ENCODE results near the gene PDE6A. TPM values are rescaled to one million over a fixed set of nuclear protein-coding genes. Genes with fewer than 3 reads are reported as not detected.

The PDE6A gene
- total RNA-seq, 2 donors from 2014 or later = not detected

DNA sequence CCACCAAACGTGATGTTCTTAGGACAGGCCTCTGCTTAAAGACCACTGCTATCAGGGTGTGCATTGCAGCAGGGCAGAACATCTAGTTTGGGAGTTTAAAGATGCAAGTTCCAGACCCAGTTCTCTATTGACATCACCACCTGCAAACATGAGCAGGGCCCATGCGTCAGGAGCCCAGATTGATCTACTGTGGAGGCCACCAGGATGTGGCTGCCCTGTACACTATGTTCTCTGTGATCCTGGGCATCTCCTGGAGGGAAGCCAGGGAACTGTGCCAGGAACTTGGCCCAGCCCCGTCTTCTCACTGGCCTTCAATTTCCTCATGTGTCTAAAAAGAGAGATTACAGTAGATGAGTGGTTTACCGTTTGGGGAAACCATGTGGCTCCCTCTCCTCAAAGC is 87.1 kb downstream of the PDE6A start:
- peak; percentile 88 for ATAC-seq
- Histone ChIP-seq H3K9me3 (no peaks in the 10 kb centered on the region), H3K4me3 (no peak overlapping the region), H3K4me1 (peaks cover 9% of the 10 kb centered on the region), H3K27me3 (no peaks in the 10 kb centered on the region), H3K36me3 (replicated peaks in 1 of 2; ENCODE audit: insufficient read depth in 1 of 2, low read depth in 2 of 2) (no peaks in the 10 kb centered on the region), H3K27ac (peak overlapping the region; percentile 40 to 60 (median 59))
- peak in 1 of 3 donors; percentile 35 for TF ChIP-seq POLR2A (IDR thresholded peaks at IDR 0.05)
- TF ChIP-seq CTCF (IDR thresholded peaks at IDR 0.05) = no peak
- DNase-seq = peak; percentile 75 to 90 (median 86)
- intact Hi-C loops (cut with DNase I) = no loop called here
- WGBS, 2 donors = 22 to 27% methylated on average over 3 to 4 of the region's 4 CpGs

DNA sequence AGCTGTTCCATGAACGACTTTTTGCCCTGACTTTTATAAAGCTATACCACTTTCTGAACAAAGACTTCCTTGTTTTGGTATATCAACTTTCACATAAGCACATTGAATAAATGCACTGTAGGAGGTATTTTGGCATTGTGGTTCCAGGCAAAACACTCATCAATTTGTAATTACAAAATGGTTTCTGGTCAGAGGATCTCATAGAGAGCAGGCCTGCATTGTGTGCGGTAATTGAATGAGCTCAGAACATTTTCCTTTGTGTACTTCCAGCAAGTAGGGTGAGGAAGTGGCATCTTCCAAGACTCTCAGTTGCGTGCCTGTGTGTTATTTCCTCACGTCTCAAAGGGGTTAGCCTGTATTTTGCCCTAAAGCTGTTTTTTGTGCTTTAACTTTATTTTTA is 89.2 kb downstream of the PDE6A start:
- intact Hi-C loops (cut with DNase I) = no loop called here
- 73 to 76% methylated on average over 4 of the region's 4 CpGs for WGBS, 2 donors
- no peak for TF ChIP-seq CTCF (IDR thresholded peaks at IDR 0.05)
- TF ChIP-seq POLR2A (IDR thresholded peaks at IDR 0.05) = no peak
- DNase-seq (no peak), ATAC-seq (no peak)
- Histone ChIP-seq H3K4me3 (no peak overlapping the region), H3K36me3 (replicated peaks in 1 of 2; ENCODE audit: insufficient read depth in 1 of 2, low read depth in 2 of 2) (no peaks in the 10 kb centered on the region), H3K27me3 (no peaks in the 10 kb centered on the region), H3K27ac (peak overlapping the region in 1 of 4 donors; percentile 2), H3K4me1 (peaks cover 9% of the 10 kb centered on the region), H3K9me3 (no peaks in the 10 kb centered on the region)

DNA sequence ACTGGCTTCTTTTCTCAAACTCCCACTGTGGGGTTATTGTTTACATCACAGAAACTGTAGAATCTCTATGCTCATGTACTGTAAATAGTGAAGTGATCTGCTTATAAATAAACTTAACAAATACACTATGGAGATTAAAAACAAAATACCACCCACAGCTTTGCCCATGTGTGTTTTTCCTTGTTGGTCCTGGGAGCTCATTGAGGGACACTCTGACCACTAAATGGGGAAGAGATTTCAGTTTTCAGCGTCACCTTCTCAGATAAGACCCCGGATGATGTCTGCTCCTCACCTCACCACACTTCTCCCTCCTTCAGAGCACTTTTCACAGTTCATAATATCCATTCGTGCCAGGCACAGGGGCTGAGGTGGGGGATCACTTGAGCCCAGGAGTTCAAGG is 89.7 kb downstream of the PDE6A start:
- no peak for ATAC-seq
- DNase-seq = no peak
- no peaks in the 10 kb centered on the region for H3K27me3 ChIP-seq
- no peaks in the 10 kb centered on the region for H3K36me3 ChIP-seq (replicated peaks in 1 of 2; ENCODE audit: insufficient read depth in 1 of 2, low read depth in 2 of 2)
- WGBS, 2 donors = 75 to 78% methylated on average over 3 of the region's 3 CpGs
- no peak for TF ChIP-seq POLR2A (IDR thresholded peaks at IDR 0.05)
- no peak for TF ChIP-seq CTCF (IDR thresholded peaks at IDR 0.05)
- intact Hi-C loops (cut with DNase I) = no loop called here
- H3K9me3 ChIP-seq = no peaks in the 10 kb centered on the region
- H3K4me3 ChIP-seq = no peak overlapping the region
- H3K27ac ChIP-seq = peak overlapping the region in 1 of 4 donors; percentile 2
- H3K4me1 ChIP-seq = peaks cover 9% of the 10 kb centered on the region

DNA sequence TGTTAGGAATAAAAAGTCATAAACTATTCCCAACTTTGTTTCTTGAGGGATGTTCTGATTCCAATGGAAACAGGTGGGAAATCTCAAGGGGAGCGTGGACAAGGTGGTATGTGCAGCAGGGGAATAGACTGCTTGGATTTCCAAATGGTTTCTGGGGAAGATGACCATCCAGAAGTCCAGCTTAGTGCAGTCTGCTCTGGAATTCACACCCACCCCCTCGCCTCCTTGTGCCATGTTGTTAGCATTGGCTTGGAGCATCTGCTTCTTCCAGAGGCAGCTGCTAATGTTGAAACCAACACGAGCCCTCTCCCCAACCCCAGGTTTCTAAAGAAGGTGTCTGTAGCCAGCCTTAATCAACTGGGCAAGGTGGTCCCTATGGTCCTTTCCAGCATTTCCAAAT is 90.9 kb downstream of the PDE6A start:
- intact Hi-C loops (cut with DNase I) = no loop called here
- H3K4me3 ChIP-seq = no peak overlapping the region
- H3K9me3 ChIP-seq = no peaks in the 10 kb centered on the region
- H3K27me3 ChIP-seq = no peaks in the 10 kb centered on the region
- H3K4me1 ChIP-seq = peaks cover 9% of the 10 kb centered on the region
- 78 to 89% methylated on average over 3 of the region's 3 CpGs for WGBS, 2 donors
- ATAC-seq = no peak
- no peak for DNase-seq
- TF ChIP-seq POLR2A (IDR thresholded peaks at IDR 0.05) (no peak), CTCF (IDR thresholded peaks at IDR 0.05) (no peak)
- H3K27ac ChIP-seq = no peak overlapping the region
- no peaks in the 10 kb centered on the region for H3K36me3 ChIP-seq (replicated peaks in 1 of 2; ENCODE audit: insufficient read depth in 1 of 2, low read depth in 2 of 2)

GRCh38 chr5:149853331-149853648 is 91.3 kb downstream of the PDE6A start:
- Histone ChIP-seq H3K4me3 (no peak overlapping the region), H3K36me3 (replicated peaks in 1 of 2; ENCODE audit: insufficient read depth in 1 of 2, low read depth in 2 of 2) (no peaks in the 10 kb centered on the region), H3K4me1 (peaks cover 9% of the 10 kb centered on the region), H3K27ac (no peak overlapping the region), H3K9me3 (no peaks in the 10 kb centered on the region), H3K27me3 (no peaks in the 10 kb centered on the region)
- ATAC-seq (peak; percentile 12), DNase-seq (no peak)
- 35 to 53% methylated on average over 4 of the region's 4 CpGs for WGBS, 2 donors
- intact Hi-C loops (cut with DNase I) = no loop called here
- TF ChIP-seq CTCF (IDR thresholded peaks at IDR 0.05) (no peak), POLR2A (IDR thresholded peaks at IDR 0.05) (no peak)
